Measurements from ENCODE around the gene LRRTM4. TPM values are rescaled to one million over a fixed set of nuclear protein-coding genes. Genes with fewer than 3 reads are reported as not detected.

The LRRTM4 gene
- total RNA-seq, 1 experiment from 2014 or later, result 0.23 TPM

- no peaks in the 10 kb centered on the region for H3K4me1 ChIP-seq (ENCODE audit: control insufficient read depth, insufficient read depth, low read length)
- H3K4me3 ChIP-seq (ENCODE audit: low read depth in 2 of 2, low read length in 2 of 2), result no peak overlapping the region
- CTCF ChIA-PET, result no interaction called here
- H3K27ac ChIP-seq (ENCODE audit: low read length), result no peak overlapping the region
- POLR2A ChIA-PET, result no interaction called here
- DNase-seq (ENCODE audit: low read depth, low spot score) (no peak), ATAC-seq (no peak)
- TF ChIP-seq SIN3A (IDR thresholded peaks at IDR 0.05; ENCODE audit: borderline replicate concordance, insufficient read depth, low read depth, low read length) (no peak), REST (IDR thresholded peaks at IDR 0.05; ENCODE audit: insufficient read depth in 1 of 2, low read depth in 2 of 2, low read length in 1 of 2) (no peak), CTCF (IDR thresholded peaks at IDR 0.05) (no peak), POLR2AphosphoS5 (IDR thresholded peaks at IDR 0.05; ENCODE audit: low read depth, low read length) (no peak), TCF7L2 (IDR thresholded peaks at IDR 0.05; ENCODE audit: low read depth, low read length) (no peak)
- no peaks in the 10 kb centered on the region for H3K27me3 ChIP-seq (ENCODE audit: control insufficient read depth, insufficient read depth, low read length)
- no TSS peak for BruUV-seq (replicated peaks)
- no peaks in the 10 kb centered on the region for H3K36me3 ChIP-seq (ENCODE audit: control insufficient read depth, insufficient read depth, low read length)
- H3K9me3 ChIP-seq (ENCODE audit: control insufficient read depth, insufficient read depth, low read depth, low read length), result no peaks in the 10 kb centered on the region
- in situ Hi-C loops (cut with HindIII; ENCODE audit: low pct_unique_long_range_greater_than_20kb, low sequenced_read_pairs) (no loop called here), intact Hi-C loops (cut with micrococcal nuclease; ENCODE audit: unreplicated experiment) (no loop called here)
Observed at GRCh38 chr2:77190721-77191346, 331.3 kb downstream of the LRRTM4 start.

- no peak for DNase-seq (ENCODE audit: low read depth, low spot score)
- BruUV-seq (replicated peaks), result no TSS peak
- CTCF ChIA-PET, result no interaction called here
- in situ Hi-C loops (cut with HindIII; ENCODE audit: low pct_unique_long_range_greater_than_20kb, low sequenced_read_pairs), result no loop called here
- Histone ChIP-seq H3K27me3 (ENCODE audit: control insufficient read depth, insufficient read depth, low read length) (no peaks in the 10 kb centered on the region), H3K27ac (ENCODE audit: low read length) (no peak overlapping the region), H3K4me1 (ENCODE audit: control insufficient read depth, insufficient read depth, low read length) (no peaks in the 10 kb centered on the region), H3K4me3 (ENCODE audit: low read depth in 2 of 2, low read length in 2 of 2) (no peak overlapping the region), H3K9me3 (ENCODE audit: control insufficient read depth, insufficient read depth, low read depth, low read length) (no peaks in the 10 kb centered on the region), H3K36me3 (ENCODE audit: control insufficient read depth, insufficient read depth, low read length) (no peaks in the 10 kb centered on the region)
- intact Hi-C loops (cut with micrococcal nuclease; ENCODE audit: unreplicated experiment), result no loop called here
- ATAC-seq, result no peak
- POLR2A ChIA-PET, result no interaction called here
- TF ChIP-seq TCF7L2 (IDR thresholded peaks at IDR 0.05; ENCODE audit: low read depth, low read length), result no peak
- no peak for TF ChIP-seq POLR2AphosphoS5 (IDR thresholded peaks at IDR 0.05; ENCODE audit: low read depth, low read length)
- TF ChIP-seq REST (IDR thresholded peaks at IDR 0.05; ENCODE audit: insufficient read depth in 1 of 2, low read depth in 2 of 2, low read length in 1 of 2), result no peak
- TF ChIP-seq SIN3A (IDR thresholded peaks at IDR 0.05; ENCODE audit: borderline replicate concordance, insufficient read depth, low read depth, low read length), result no peak
- no peak for TF ChIP-seq CTCF (IDR thresholded peaks at IDR 0.05)
Observed at GRCh38 chr2:77185052-77185451, 337.1 kb downstream of the LRRTM4 start.
